Lower leg skin (tissue), 4 donors: Measurements from ENCODE around the gene UBASH3A. TPM values are rescaled to one million over a fixed set of nuclear protein-coding genes. Genes with fewer than 3 reads are reported as not detected.

Experiments
- DNase-seq, 2 donors: peaks; one replicate each; pipeline ENCODE4 v3.0.0-alpha.2; 2019; ENCODE audit warnings: low spot score in 2 of 2
- H3K4me3 ChIP-seq: fragments of 200-600 bp; sonication (generic); 2 replicates; pipeline ENCODE4 v1.5.1; 2017; ENCODE audit warnings: mild to moderate bottlenecking, low read depth; ENCODE audit not compliant: poor library complexity, severe bottlenecking
- POLR2A ChIP-seq, 2 donors: fragments of 450-650 bp; IDR thresholded peaks; one replicate each; pipeline ENCODE4 v1.6.1; 2016 to 2017; ENCODE audit warnings: antibody characterized with exemption in 2 of 2, mild to moderate bottlenecking in 1 of 2, moderate library complexity in 1 of 2
- WGBS, 2 donors: methylation state at CpG; one replicate each; pipeline ENCODE4 v1.1.5; 2018; 5-methylcytosine and 5-hydroxymethylcytosine counted together
- intact Hi-C: fragments of 100-400 bp; cut with DNase I; formaldehyde crosslinking; loops from one replicate; pipeline ENCODE4 v1.15.0; 2023; ENCODE audit warnings: low total_unique reads
- total RNA-seq, 4 donors: library from RNA; depleted of rRNA; stranded (reverse); fragments of >200 nt; gene quantifications; one replicate each; pipeline ENCODE4 v1.1.0, GENCODE V29; 2016
- TF ChIP-seq, protein P1 (sequence below), 3 donors: fragments of 450-650 bp; IDR thresholded peaks; one replicate each; pipeline ENCODE4 v1.5.1; 2016; ENCODE audit warnings: antibody characterized with exemption in 3 of 3, mild to moderate bottlenecking in 3 of 3, moderate library complexity in 2 of 3

The UBASH3A gene
- total RNA-seq, 4 donors from 2014 or later: 0.23 TPM; not detected in 3

DNA sequence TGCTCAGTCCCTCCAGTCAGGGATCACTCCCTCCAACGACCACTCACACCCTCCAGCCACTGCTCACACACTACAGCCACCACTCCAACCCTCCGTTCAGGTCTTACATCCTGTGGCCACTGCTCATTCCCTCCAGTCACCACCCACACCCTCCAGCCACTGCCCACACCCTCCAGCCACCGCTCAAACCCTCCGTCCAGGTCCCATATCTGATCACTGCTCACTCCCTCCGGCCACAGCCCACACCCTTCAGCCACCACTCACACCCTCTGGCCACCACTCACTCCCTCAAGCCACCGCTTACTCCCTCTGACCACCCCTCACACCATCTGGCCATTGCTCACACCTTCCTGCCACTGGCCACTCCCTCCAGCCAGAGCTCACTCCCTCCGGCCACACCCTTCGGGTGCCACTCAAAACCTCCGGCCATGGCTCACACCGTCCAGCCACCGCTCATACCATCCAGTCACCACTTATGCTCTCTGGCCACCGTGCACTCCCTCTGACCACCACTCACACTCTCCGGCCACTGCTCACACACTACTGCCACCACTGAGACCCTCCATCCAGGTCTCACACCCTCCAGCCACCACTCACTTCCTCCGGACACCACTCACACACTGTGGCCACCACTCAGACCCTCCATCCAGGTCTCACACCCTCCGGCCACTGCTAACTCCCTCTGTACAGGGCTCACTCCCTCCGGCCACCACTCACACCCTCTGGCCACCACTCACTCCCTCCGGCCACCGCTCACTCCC is 32.6 kb upstream of the UBASH3A start:
- intact Hi-C loops: no loop called here
- TF ChIP-seq, protein P1, sequence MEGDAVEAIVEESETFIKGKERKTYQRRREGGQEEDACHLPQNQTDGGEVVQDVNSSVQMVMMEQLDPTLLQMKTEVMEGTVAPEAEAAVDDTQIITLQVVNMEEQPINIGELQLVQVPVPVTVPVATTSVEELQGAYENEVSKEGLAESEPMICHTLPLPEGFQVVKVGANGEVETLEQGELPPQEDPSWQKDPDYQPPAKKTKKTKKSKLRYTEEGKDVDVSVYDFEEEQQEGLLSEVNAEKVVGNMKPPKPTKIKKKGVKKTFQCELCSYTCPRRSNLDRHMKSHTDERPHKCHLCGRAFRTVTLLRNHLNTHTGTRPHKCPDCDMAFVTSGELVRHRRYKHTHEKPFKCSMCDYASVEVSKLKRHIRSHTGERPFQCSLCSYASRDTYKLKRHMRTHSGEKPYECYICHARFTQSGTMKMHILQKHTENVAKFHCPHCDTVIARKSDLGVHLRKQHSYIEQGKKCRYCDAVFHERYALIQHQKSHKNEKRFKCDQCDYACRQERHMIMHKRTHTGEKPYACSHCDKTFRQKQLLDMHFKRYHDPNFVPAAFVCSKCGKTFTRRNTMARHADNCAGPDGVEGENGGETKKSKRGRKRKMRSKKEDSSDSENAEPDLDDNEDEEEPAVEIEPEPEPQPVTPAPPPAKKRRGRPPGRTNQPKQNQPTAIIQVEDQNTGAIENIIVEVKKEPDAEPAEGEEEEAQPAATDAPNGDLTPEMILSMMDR (IDR thresholded peaks at IDR 0.05): no peak
- no peak for TF ChIP-seq POLR2A (IDR thresholded peaks at IDR 0.05)
- WGBS, 2 donors: 80 to 85% methylated on average over 18 of the region's 18 CpGs
- no peak for DNase-seq
- H3K4me3 ChIP-seq: no peak overlapping the region

DNA sequence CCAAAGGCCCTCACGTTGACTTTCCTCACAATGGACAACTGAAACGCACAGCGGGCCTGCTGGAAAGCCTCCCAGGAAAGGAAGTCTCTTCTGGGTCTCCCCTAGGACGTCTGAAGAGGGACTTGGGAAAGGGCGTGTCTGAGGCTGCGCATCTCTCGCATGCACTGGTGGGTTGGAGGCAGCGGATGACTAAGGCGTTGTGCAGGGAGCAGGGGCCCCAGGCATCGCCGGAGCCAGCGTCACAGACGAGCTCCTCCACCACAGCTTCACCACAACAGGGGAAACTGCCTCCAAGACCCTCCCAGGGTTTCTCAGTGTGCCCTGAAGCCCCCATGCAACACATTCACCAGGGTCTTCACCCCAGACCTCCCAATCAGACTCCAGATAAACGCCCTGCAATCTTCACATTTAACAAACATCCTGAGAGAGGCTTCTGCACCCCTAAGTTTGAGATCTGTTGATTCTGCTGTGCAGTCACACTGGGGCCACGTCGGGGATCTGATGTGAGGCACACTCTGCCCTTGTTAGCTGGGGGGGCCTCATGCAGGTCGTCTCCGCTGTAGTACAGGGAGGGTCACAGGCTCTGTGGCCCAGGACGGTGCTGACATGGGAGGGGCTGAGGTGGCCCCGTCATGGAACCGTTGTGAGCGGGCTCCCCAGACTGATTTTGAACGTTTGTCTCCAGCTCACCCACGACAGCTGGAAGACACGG is 30.4 kb upstream of the UBASH3A start:
- no peak for DNase-seq
- intact Hi-C loops: no loop called here
- H3K4me3 ChIP-seq: no peak overlapping the region
- TF ChIP-seq, protein P1 (IDR thresholded peaks at IDR 0.05): no peak
- TF ChIP-seq POLR2A (IDR thresholded peaks at IDR 0.05): no peak
- WGBS, 2 donors: 75 to 77% methylated on average over 20 to 25 of the region's 25 CpGs

- TF ChIP-seq POLR2A (IDR thresholded peaks at IDR 0.05): no peak
- TF ChIP-seq, protein P1 (IDR thresholded peaks at IDR 0.05): no peak
- no peak overlapping the region for H3K4me3 ChIP-seq
- DNase-seq: no peak
- intact Hi-C loops: no loop called here
- WGBS, 2 donors: 59 to 74% methylated on average over 15 of the region's 16 CpGs
Observed at GRCh38 chr21:42373908-42374455, 29.7 kb upstream of the UBASH3A start.

- TF ChIP-seq, protein P1 (IDR thresholded peaks at IDR 0.05): no peak
- no peak for TF ChIP-seq POLR2A (IDR thresholded peaks at IDR 0.05)
- DNase-seq: no peak
- intact Hi-C loops: no loop called here
- 47 to 51% methylated on average over 7 of the region's 7 CpGs for WGBS, 2 donors
- H3K4me3 ChIP-seq: no peak overlapping the region
Observed at GRCh38 chr21:42374457-42374856, 29.2 kb upstream of the UBASH3A start.

DNA sequence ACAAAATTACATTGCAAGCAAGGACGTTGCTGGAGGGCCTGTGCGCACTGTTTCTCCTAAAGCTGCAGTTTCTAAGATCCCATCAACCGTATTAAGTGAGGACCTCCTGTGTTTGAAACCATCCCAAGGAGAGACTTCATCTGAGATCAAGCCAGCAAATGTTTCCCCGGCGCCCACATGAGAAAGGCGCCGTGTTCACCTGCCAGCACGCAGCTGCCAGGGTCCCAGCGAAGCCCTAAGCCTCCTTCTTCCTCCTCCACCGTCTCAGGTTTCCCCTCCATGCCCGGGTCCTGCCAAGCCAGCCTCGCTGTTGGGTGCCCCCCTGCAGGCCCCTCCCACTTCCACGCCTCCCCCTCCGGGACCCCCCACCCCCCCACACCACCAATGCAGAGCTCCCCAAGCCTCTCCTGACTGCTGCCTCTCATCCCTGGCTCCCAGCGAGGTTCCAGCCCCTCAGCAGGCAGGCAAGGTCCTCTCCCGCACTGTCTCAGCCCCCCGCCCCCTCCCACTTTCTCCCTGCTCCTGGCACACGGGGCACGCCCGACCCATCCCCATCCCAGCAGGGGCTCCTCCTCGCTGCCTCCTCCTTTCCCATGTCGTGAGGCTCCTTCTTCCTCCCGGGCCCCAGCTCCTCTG is 28.7 kb upstream of the UBASH3A start:
- no peak for DNase-seq
- TF ChIP-seq, protein P1 (IDR thresholded peaks at IDR 0.05): no peak
- no peak for TF ChIP-seq POLR2A (IDR thresholded peaks at IDR 0.05)
- intact Hi-C loops: no loop called here
- no peak overlapping the region for H3K4me3 ChIP-seq
- WGBS, 2 donors: 23 to 27% methylated on average over 22 to 23 of the region's 23 CpGs
